Activated T-helper 9 cell treated with anti-CD3 and anti-CD28 coated beads, Interleukin-2, amount 50 U/mL, for 16 hours (primary cell): ENCODE results near the gene DGLUCY.
"Not testable (repeated sequence)": the region's sequence is repeated elsewhere in the genome, so short reads cannot be mapped to it uniquely, and the experiment has no call there.

Experiments used
- DNase-seq: peaks from one replicate; pipeline ENCODE4 v3.0.0-alpha.2; 2020; ENCODE audit warnings: low read depth

Gene DGLUCY

GRCh38 chr14:91169951-91170350 is 56.1 kb downstream of the DGLUCY start:
- no peak for DNase-seq

DNA sequence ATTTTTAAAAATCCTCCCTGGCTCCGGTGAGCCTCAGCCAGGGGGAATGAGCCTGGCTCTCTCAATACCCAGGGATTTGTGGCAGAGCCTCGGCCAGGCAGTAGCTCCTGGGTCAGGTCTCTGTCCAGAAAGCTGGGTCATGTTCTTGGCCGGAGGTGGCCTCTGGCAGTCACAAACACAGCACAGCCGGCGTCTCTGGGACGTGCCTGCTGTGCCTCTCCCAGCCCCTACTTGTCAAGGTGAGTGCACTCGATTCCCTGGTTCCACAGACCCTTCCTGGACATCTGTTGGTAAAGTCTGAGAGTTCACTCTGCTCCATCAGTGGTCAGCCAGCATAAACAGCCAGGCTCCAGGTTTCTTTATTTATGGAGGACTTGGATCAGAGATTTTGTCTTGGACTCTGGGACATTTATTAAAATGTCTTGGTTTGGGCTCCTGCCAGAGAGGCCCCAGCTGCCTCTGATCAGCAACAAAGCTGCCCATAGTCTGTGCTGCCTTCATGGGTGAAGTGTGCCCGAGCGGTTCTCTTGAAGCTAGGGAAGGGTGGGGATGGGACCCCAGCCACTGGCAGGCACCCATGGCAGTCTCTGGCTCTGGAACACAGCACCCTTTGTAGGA is 56.7 kb downstream of the DGLUCY start:
- DNase-seq, result no peak

DNA sequence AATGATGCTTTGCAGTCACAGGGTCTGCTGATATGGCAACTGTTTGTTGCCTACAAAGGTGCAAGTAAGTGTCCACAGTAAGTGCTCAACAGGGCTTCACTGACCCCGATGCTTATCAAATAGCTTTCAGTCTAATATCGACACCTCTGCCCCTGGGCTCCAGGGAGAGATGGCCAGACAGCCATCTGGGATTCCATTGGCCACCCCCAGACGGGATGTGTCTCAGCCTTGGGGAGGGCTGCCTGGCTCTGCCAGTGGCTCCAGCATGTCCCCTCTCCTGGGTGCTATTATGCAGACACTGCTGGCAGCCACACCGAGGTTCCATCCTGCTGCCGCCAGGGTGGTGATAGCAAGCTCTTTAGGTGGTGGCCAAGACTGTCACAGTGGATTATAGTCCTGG is 57.4 kb downstream of the DGLUCY start:
- DNase-seq, result no peak

- peak; percentile 70 for DNase-seq
Observed at GRCh38 chr14:91173221-91173670, 59.4 kb downstream of the DGLUCY start.

GRCh38 chr14:91173904-91174303 is 60.0 kb downstream of the DGLUCY start:
- DNase-seq, result no peak

GRCh38 chr14:91175291-91176201 is 61.7 kb downstream of the DGLUCY start:
- DNase-seq, result no peak

GRCh38 chr14:91177073-91178034 is 63.5 kb downstream of the DGLUCY start:
- DNase-seq, result peak; percentile 44

DNA sequence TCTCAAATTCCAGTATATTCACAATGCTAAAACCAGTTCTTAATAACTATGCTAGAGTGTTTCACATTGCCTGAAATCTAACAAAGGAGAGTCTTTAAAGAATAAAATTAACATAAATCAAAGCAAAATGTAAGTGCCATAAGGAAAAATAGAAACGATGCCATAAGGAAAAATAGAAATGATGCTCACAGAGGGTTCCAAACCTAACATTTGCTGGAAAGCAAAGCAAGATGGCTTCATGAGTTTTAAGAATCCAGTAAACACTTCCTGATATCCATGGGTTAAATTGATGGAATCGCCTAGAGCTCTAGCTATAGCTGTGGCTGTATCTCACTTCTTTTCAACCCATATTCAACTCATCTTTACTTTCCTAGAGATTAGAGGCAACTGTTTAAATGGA is 66.7 kb downstream of the DGLUCY start:
- DNase-seq, result no peak

DNA sequence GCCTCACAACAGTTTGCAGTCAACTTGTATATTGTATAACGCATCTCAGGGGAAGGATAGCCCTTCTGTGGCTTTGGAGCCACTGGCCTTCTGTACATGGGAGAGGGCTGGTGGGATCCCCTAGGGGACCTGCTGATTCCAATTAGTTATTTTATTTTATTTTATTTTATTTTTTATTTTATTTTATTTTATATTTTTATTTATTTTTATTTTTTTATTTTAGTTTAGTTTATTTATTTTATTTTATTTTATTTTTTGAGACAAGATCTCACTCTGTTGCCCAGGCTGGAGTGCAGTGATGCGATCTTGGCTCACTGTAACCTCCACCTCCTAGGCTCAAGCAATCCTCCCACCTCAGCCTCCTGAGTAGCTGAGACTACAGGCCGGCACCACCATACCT is 68.9 kb downstream of the DGLUCY start:
- DNase-seq, result not testable (repeated sequence)

- no peak for DNase-seq
Observed at GRCh38 chr14:91184559-91184958, 70.7 kb downstream of the DGLUCY start.

DNA sequence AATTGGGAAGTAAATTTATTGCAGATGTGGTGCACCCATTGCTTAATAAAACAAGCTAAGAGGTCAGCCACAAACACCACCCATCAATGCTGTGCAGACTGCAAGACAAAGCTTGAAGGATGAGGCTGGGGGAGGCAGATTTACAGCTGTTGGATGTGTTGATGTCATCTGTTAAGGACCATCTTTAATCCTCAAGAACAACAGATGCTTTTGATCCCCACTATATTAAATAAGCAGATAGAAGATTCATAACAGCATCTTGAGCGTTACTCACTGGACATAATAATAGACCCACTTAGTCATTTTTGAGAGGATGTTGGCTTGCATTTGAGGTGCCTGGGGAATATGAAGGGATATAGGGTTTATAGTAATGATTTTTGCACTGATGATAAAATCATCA is 71.8 kb downstream of the DGLUCY start:
- no peak for DNase-seq

DNA sequence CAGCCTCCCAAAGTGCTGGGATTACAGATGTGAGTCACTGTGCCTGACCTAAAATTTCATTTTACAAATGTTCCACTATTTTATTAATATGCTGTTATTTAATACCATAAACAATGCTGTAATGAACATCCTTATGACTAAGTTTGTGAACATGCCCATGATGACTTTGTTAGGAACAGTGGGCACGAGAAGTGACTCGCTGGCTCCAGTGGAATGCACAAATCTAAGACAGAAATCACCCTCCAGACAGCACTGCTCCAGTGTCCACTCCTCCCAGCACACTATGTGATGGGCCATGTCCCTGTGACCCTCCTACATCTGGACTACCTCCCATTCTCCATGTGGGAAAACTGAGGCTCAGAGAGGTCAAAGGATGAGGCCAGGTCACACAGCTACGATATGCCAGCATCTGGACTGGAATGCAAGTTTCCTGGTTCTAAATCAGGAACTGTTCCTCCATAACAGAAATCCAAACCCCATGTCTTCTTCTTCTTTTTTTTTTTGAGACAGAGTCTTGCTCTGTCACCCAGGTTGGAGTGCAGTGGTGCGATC is 72.7 kb downstream of the DGLUCY start:
- no peak for DNase-seq

GRCh38 chr14:91187271-91187670 is 73.4 kb downstream of the DGLUCY start:
- DNase-seq, result no peak

GRCh38 chr14:91190853-91191252 is 77.0 kb downstream of the DGLUCY start:
- no peak for DNase-seq

GRCh38 chr14:91193069-91193468 is 79.2 kb downstream of the DGLUCY start:
- DNase-seq, result no peak

DNA sequence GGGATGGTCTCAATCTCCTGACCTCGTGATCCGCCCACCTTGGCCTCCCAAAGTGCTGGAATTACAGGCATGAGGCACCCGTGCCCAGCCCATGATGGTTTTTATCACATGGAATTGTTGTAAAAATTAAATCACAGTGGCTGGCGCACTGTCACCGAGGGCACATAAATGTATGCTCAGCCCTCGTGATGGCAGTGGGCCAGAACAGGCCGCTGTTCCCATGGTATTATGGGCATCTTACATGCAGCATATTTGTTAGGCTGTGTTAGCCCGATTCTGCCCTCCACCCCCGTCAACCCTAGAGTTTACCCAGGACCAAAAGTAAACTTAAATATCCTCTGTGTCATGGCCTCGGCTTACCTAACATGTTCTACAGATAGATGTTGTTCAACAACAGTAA is 82.0 kb downstream of the DGLUCY start:
- no peak for DNase-seq

DNA sequence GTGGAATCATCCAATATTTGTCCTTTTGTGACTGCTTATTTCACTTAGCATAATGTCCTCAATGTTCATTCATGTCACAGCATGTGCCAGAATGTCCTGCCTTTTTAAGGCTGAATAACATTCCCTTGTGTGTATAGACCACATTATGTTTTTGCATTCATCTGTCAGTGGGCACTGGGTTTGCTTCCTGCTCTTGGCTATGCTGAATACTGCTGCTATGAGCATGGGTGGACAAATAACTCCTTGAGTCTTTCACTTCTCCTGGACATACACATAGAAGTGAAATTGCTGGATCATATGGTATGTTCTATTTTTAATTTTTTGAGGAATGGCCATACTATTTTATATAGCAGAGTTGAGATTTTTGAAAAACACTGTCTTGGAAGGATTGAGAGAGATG is 83.8 kb downstream of the DGLUCY start:
- no peak for DNase-seq

DNA sequence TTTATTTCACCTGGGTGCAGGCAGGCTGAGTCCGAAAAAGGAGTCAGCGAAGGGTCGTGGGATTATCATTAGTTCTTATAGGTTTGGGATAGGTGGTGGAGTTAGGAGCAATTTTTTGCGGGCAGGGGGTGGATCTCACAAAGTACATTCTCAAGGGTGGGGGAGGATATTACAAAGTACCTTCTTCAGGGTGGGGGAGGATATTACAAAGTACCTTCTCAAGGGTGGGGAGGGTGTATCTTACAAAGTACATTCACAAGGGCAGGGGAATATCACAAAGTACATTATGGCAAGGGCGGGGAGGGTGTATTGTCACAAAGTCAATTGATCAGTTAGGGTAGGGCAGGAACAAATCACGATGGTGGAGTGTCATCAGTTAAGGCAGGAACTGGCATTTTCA is 86.9 kb downstream of the DGLUCY start:
- not testable (repeated sequence) for DNase-seq

DNA sequence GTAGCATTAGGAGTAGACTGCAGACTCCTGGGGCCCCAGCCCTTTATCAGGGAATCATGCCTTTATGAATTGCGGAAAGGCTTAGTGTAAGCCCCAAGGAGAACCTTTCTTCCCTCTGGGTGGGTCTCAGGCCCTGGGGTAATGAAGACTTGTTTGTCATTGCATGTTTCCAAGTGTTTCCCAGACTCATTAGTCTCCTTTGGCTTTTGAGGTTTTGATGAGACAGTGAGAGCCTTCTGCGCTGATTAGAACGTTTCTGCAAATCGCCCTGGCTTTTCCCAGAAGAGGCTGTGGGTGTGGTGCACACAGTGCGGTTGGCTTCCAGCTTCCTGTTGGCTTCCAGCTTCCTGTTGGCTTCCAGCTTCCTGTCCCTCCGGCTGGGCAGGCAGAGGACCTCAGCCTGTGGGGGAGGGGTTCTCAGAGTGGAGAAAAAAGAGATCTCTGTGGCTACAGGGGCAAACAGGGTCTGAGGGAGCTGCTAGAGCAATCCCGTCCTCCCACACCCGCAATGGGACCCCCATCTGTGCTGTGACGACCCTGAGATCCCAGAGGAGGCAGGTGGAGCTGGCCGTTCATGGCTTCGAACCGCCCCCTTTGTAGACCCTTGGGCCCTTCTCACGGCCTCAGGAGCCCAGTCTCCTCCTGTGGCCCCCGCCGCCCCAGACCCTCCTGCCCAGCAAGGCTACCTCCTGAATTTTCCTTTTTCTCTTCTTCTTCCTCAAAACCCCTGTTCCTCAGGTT is 88.5 kb downstream of the DGLUCY start:
- no peak for DNase-seq

DNA sequence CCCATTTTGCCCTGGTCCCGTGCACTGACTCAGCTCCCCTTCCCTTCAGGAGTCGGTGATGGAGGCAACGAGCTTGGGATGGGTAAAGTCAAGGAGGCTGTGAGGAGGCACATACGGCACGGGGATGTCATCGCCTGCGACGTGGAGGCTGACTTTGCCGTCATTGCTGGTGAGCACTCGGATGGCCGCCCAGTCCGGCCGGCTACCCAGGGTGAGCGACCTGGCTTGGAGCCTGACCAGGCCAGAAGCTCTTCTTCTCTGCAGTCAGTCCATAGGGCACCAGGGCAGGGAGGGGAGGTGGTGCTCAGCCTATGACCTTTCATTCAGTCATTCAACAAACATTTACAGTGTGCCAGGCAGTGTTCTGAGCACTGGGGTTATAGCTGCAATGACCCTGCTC is 90.8 kb downstream of the DGLUCY start:
- no peak for DNase-seq

DNA sequence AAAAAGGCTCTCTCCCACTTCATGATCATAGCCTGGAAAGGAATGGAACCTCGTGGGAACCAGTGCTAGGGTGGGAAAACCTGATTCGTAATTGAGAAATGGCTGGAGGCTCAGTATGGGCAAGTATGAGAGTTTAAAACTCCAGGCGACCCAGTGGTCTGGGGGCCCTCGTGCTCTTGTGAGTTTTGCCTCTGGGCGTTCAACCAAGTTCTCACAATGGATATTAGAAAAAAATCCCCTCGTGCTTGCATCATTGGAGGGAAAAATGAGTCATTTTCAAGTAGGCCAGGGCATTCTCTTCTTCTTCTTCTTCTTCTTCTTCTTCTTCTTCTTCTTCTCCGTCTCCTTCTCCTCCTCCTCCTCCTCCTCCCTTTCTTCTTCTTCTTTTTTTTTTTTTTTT is 91.6 kb downstream of the DGLUCY start:
- DNase-seq, result no peak
